Measurements from ENCODE around the gene ADGRD1.
"Not testable (repeated sequence)": the region's sequence is repeated elsewhere in the genome, so short reads cannot be mapped to it uniquely, and the experiment has no call there.

The ADGRD1 gene

GRCh38 chr12:131071234-131071820 lies 117.6 kb downstream of the ADGRD1 start:
- not testable (repeated sequence) for H3K27me3 ChIP-seq (ENCODE audit: control insufficient read depth, insufficient read depth, low read length); H3K4me1 ChIP-seq (ENCODE audit: control insufficient read depth, low read depth, low read length); H3K9ac ChIP-seq (ENCODE audit: low read length); H3K36me3 ChIP-seq (ENCODE audit: control insufficient read depth, low read depth, low read length); H3K27ac ChIP-seq (ENCODE audit: low read length); H3K4me3 ChIP-seq (ENCODE audit: low read length); H3K9me3 ChIP-seq (ENCODE audit: control insufficient read depth, low read depth, low read length)

- not testable (repeated sequence) for H3K9me3 ChIP-seq (ENCODE audit: control insufficient read depth, low read depth, low read length); H3K27ac ChIP-seq (ENCODE audit: low read length); H3K4me1 ChIP-seq (ENCODE audit: control insufficient read depth, low read depth, low read length); H3K27me3 ChIP-seq (ENCODE audit: control insufficient read depth, insufficient read depth, low read length); H3K4me3 ChIP-seq (ENCODE audit: low read length); H3K9ac ChIP-seq (ENCODE audit: low read length); H3K36me3 ChIP-seq (ENCODE audit: control insufficient read depth, low read depth, low read length)
These were observed 118.2 kb downstream of the ADGRD1 start for GRCh38 chr12:131071950-131072349.

- no peak overlapping the region for H3K27ac ChIP-seq (ENCODE audit: low read length)
- no peaks in the 10 kb centered on the region for H3K27me3 ChIP-seq (ENCODE audit: control insufficient read depth, insufficient read depth, low read length)
- no peak overlapping the region for H3K4me3 ChIP-seq (ENCODE audit: low read length)
- no peaks in the 10 kb centered on the region for H3K36me3 ChIP-seq (ENCODE audit: control insufficient read depth, low read depth, low read length)
- no peaks in the 10 kb centered on the region for H3K4me1 ChIP-seq (ENCODE audit: control insufficient read depth, low read depth, low read length)
- H3K9ac ChIP-seq (ENCODE audit: low read length), result no peak overlapping the region
- H3K9me3 ChIP-seq (ENCODE audit: control insufficient read depth, low read depth, low read length), result no peaks in the 10 kb centered on the region
These were observed 118.9 kb downstream of the ADGRD1 start for GRCh38 chr12:131072451-131073230.

- Histone ChIP-seq H3K4me3 (ENCODE audit: low read length) (no peak overlapping the region), H3K9me3 (ENCODE audit: control insufficient read depth, low read depth, low read length) (no peaks in the 10 kb centered on the region), H3K4me1 (ENCODE audit: control insufficient read depth, low read depth, low read length) (no peaks in the 10 kb centered on the region), H3K27ac (ENCODE audit: low read length) (no peak overlapping the region), H3K9ac (ENCODE audit: low read length) (no peak overlapping the region), H3K36me3 (ENCODE audit: control insufficient read depth, low read depth, low read length) (no peaks in the 10 kb centered on the region), H3K27me3 (ENCODE audit: control insufficient read depth, insufficient read depth, low read length) (no peaks in the 10 kb centered on the region)
These were observed 120.7 kb downstream of the ADGRD1 start for GRCh38 chr12:131074221-131075083.

GRCh38 chr12:131075194-131075593 lies 121.5 kb downstream of the ADGRD1 start:
- H3K4me1 ChIP-seq (ENCODE audit: control insufficient read depth, low read depth, low read length), result no peaks in the 10 kb centered on the region
- no peak overlapping the region for H3K4me3 ChIP-seq (ENCODE audit: low read length)
- H3K27me3 ChIP-seq (ENCODE audit: control insufficient read depth, insufficient read depth, low read length), result no peaks in the 10 kb centered on the region
- no peaks in the 10 kb centered on the region for H3K9me3 ChIP-seq (ENCODE audit: control insufficient read depth, low read depth, low read length)
- no peak overlapping the region for H3K9ac ChIP-seq (ENCODE audit: low read length)
- H3K27ac ChIP-seq (ENCODE audit: low read length), result no peak overlapping the region
- H3K36me3 ChIP-seq (ENCODE audit: control insufficient read depth, low read depth, low read length), result no peaks in the 10 kb centered on the region

- Histone ChIP-seq H3K27ac (ENCODE audit: low read length) (no peak overlapping the region), H3K4me1 (ENCODE audit: control insufficient read depth, low read depth, low read length) (no peaks in the 10 kb centered on the region), H3K4me3 (ENCODE audit: low read length) (no peak overlapping the region), H3K36me3 (ENCODE audit: control insufficient read depth, low read depth, low read length) (no peaks in the 10 kb centered on the region), H3K9me3 (ENCODE audit: control insufficient read depth, low read depth, low read length) (no peaks in the 10 kb centered on the region), H3K27me3 (ENCODE audit: control insufficient read depth, insufficient read depth, low read length) (no peaks in the 10 kb centered on the region), H3K9ac (ENCODE audit: low read length) (no peak overlapping the region)
These were observed 121.9 kb downstream of the ADGRD1 start for GRCh38 chr12:131075611-131076010.

GRCh38 chr12:131076296-131076695 lies 122.6 kb downstream of the ADGRD1 start:
- H3K9ac ChIP-seq (ENCODE audit: low read length), result no peak overlapping the region
- H3K27me3 ChIP-seq (ENCODE audit: control insufficient read depth, insufficient read depth, low read length), result no peaks in the 10 kb centered on the region
- H3K36me3 ChIP-seq (ENCODE audit: control insufficient read depth, low read depth, low read length), result no peaks in the 10 kb centered on the region
- no peak overlapping the region for H3K27ac ChIP-seq (ENCODE audit: low read length)
- no peaks in the 10 kb centered on the region for H3K9me3 ChIP-seq (ENCODE audit: control insufficient read depth, low read depth, low read length)
- H3K4me1 ChIP-seq (ENCODE audit: control insufficient read depth, low read depth, low read length), result no peaks in the 10 kb centered on the region
- H3K4me3 ChIP-seq (ENCODE audit: low read length), result no peak overlapping the region

GRCh38 chr12:131076791-131077747 lies 123.4 kb downstream of the ADGRD1 start:
- no peaks in the 10 kb centered on the region for H3K9me3 ChIP-seq (ENCODE audit: control insufficient read depth, low read depth, low read length)
- no peaks in the 10 kb centered on the region for H3K36me3 ChIP-seq (ENCODE audit: control insufficient read depth, low read depth, low read length)
- no peak overlapping the region for H3K4me3 ChIP-seq (ENCODE audit: low read length)
- H3K4me1 ChIP-seq (ENCODE audit: control insufficient read depth, low read depth, low read length), result no peaks in the 10 kb centered on the region
- H3K27ac ChIP-seq (ENCODE audit: low read length), result no peak overlapping the region
- no peaks in the 10 kb centered on the region for H3K27me3 ChIP-seq (ENCODE audit: control insufficient read depth, insufficient read depth, low read length)
- H3K9ac ChIP-seq (ENCODE audit: low read length), result no peak overlapping the region

- no peaks in the 10 kb centered on the region for H3K27me3 ChIP-seq (ENCODE audit: control insufficient read depth, insufficient read depth, low read length)
- H3K9ac ChIP-seq (ENCODE audit: low read length), result no peak overlapping the region
- no peaks in the 10 kb centered on the region for H3K4me1 ChIP-seq (ENCODE audit: control insufficient read depth, low read depth, low read length)
- no peak overlapping the region for H3K4me3 ChIP-seq (ENCODE audit: low read length)
- no peaks in the 10 kb centered on the region for H3K9me3 ChIP-seq (ENCODE audit: control insufficient read depth, low read depth, low read length)
- H3K27ac ChIP-seq (ENCODE audit: low read length), result no peak overlapping the region
- no peaks in the 10 kb centered on the region for H3K36me3 ChIP-seq (ENCODE audit: control insufficient read depth, low read depth, low read length)
These were observed 124.3 kb downstream of the ADGRD1 start for GRCh38 chr12:131077931-131078391.

GRCh38 chr12:131082290-131083194 lies 128.8 kb downstream of the ADGRD1 start:
- no peaks in the 10 kb centered on the region for H3K4me1 ChIP-seq (ENCODE audit: control insufficient read depth, low read depth, low read length)
- no peaks in the 10 kb centered on the region for H3K9me3 ChIP-seq (ENCODE audit: control insufficient read depth, low read depth, low read length)
- no peak overlapping the region for H3K9ac ChIP-seq (ENCODE audit: low read length)
- no peak overlapping the region for H3K4me3 ChIP-seq (ENCODE audit: low read length)
- H3K27me3 ChIP-seq (ENCODE audit: control insufficient read depth, insufficient read depth, low read length), result no peaks in the 10 kb centered on the region
- no peak overlapping the region for H3K27ac ChIP-seq (ENCODE audit: low read length)
- no peaks in the 10 kb centered on the region for H3K36me3 ChIP-seq (ENCODE audit: control insufficient read depth, low read depth, low read length)
